ENCODE results near the gene COMMD6.

Gene COMMD6

DNA sequence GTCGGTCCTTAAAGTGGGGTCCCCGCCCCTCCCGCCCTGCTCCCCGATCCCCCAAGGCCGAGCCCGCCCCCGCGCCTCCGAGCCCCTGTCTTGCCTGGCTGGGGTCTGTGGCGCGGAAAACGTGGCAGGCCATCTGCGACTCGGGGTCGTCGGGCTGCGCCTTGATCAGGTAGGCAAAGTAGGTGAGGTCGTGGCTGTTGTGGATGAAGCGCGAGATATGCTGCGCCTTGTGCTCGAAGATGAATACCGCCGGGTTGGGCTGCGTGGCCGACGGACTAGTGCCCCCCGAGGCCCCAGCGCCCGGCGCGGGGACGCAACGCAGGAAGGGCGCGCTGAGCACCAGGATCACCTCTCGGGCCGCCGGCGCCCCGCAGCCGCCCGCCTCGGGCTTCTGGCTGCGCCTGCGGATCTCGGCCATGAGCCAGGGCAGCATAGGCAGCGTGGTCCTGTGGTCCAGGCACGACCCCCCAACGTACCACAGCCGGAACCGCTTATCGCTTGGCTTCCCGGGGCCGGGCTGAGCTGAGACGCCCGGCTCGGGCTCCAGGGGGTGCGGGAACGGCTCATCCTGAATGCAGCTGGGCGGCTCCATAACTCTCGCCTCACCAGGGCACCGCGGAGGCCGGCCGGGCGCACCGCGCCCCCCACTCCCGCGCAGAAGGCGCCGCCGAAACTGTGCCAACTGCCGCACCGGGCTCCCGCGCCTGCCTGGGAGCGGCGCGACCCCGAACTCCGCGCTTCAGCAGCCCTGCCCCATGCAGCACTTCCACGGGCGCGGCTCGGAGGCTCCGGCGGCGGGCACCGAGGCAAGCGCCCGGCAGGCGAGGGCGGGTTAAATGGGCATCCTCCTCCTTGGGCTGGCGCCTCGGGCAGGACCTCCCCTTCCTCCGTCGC, 56.2 kb downstream of the COMMD6 start:
- H3K27ac ChIP-seq: peak overlapping the region; percentile 89
- POLR2A ChIA-PET (ENCODE audit: low non-redundant PET): no interaction called here
- peak; percentile 30 for DNase-seq (ENCODE audit: low spot score)
- TF ChIP-seq, protein P1, sequence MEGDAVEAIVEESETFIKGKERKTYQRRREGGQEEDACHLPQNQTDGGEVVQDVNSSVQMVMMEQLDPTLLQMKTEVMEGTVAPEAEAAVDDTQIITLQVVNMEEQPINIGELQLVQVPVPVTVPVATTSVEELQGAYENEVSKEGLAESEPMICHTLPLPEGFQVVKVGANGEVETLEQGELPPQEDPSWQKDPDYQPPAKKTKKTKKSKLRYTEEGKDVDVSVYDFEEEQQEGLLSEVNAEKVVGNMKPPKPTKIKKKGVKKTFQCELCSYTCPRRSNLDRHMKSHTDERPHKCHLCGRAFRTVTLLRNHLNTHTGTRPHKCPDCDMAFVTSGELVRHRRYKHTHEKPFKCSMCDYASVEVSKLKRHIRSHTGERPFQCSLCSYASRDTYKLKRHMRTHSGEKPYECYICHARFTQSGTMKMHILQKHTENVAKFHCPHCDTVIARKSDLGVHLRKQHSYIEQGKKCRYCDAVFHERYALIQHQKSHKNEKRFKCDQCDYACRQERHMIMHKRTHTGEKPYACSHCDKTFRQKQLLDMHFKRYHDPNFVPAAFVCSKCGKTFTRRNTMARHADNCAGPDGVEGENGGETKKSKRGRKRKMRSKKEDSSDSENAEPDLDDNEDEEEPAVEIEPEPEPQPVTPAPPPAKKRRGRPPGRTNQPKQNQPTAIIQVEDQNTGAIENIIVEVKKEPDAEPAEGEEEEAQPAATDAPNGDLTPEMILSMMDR (conservative IDR thresholded peaks at IDR 0.05; ENCODE audit: low read depth): no peak
- CTCF ChIA-PET: interaction anchor here (0.6 to 1.6 kb wide), 13 partner anchors 9 to 1827 kb away, joined by 3 to 13 read pairs (median 4); no protein-coding TSS in a partner anchor

DNA sequence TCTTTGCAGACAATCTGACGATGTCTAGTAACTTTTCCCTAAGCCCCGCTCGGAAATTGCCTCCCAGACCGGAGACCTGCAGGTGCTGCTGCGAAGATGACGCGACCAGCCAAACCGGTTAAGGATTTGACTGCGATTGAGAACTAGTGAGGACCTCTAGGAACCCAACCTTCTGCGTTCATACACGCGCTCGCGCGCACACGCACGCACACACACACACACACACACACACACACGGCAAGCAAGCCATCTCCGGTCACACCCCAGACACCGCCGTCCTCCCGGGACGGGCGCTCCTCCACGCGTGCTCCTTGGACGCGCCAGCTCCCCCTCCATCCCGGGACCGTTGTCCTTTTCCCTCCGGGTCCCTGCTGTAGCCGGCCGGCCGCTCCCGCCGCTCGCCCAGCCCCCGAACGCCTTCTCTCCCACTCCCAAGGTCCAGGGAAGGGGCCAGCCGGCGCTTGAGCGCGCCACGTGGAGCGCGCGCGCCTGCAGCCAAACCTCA, 56.9 kb downstream of the COMMD6 start:
- POLR2A ChIA-PET (ENCODE audit: low non-redundant PET): no interaction called here
- TF ChIP-seq, protein P1 (conservative IDR thresholded peaks at IDR 0.05; ENCODE audit: low read depth): no peak
- DNase-seq (ENCODE audit: low spot score): peak; percentile 73
- H3K27ac ChIP-seq: peak overlapping the region; percentile 89
- CTCF ChIA-PET: no interaction called here

DNA sequence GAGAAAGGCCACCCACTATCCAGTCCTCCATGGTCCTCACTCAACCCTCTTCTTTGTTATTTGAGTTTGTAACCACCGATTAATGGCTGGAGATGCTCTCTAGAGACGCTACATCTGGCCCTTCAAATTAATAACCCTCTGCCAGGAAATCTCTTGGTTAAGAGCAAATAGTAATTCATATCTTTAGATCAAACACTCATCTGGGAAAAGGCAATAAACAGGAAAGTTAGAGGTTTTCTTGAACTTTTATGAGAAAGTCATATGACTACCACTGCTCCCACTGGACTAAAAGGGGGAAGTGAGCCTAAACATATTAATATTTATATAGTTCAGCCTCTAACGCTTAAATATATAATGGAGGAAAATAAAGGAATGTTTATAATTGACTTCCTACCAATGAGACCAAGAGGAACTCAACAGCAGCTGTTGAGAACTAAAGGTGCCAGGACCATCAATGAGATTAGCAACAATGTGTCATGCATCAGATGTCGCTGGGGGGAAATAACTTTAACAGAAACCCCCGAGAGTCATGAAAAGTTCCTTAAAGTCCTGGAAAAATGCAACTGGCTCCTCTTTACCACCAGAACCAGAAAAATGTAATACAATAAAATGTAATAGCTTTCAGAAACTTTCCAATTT, 58.4 kb downstream of the COMMD6 start:
- ChIA-PET POLR2A (ENCODE audit: low non-redundant PET) (no interaction called here), CTCF (interaction anchor here (0.8 to 1.0 kb wide), 2 partner anchors 115 to 190 kb away, joined by 3 read pairs; no protein-coding TSS in a partner anchor)
- H3K27ac ChIP-seq: no peak overlapping the region
- DNase-seq (ENCODE audit: low spot score): no peak
- TF ChIP-seq, protein P1 (conservative IDR thresholded peaks at IDR 0.05; ENCODE audit: low read depth): no peak

DNA sequence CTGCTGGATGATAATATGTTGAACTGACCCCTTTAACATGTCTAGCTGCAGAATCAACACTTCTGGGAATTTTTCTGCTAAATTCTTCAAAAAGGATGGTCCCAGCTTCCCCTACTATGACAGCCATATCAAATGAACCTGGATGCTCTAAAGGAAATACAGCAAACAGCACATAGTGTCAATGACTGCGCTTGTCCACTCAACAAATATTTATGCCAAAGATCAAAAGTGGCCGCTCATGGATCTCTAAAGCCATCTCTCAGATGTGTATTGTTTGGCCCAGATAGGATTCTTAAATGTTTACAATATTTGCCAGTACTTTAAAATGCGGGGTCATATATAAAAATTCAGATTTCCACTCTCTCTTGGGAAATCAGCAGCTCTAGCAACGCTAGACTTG, 59.0 kb downstream of the COMMD6 start:
- CTCF ChIA-PET: interaction anchor here (0.8 to 1.0 kb wide), 2 partner anchors 114 to 190 kb away, joined by 3 read pairs; no protein-coding TSS in a partner anchor
- no peak overlapping the region for H3K27ac ChIP-seq
- TF ChIP-seq, protein P1 (conservative IDR thresholded peaks at IDR 0.05; ENCODE audit: low read depth): no peak
- POLR2A ChIA-PET (ENCODE audit: low non-redundant PET): no interaction called here
- DNase-seq (ENCODE audit: low spot score): no peak
